PC-9 (cell line): ENCODE measurements around the gene RICTOR. TPM values are rescaled to one million over a fixed set of nuclear protein-coding genes. Genes with fewer than 3 reads are reported as not detected.

Experiments
- BruUV-seq: library from RNA; stranded (reverse); fragments of 400-500 nt; replicated peaks from 2 replicates; lab custom pipeline; 2021; lab: Mats Ljungman, UMichigan
- CTCF ChIA-PET: fragments of 300-600 bp; sonication (Branson Sonifier 250); formaldehyde crosslinking; loops from one replicate; lab custom pipeline; 2022; ENCODE audit warnings: antibody characterized with exemption; lab: Charles Lee
- POLR2A ChIA-PET: fragments of 300-600 bp; sonication (Branson Sonifier 250); formaldehyde crosslinking; loops from one replicate; lab custom pipeline; 2022; ENCODE audit warnings: antibody characterized with exemption; ENCODE audit not compliant: unreplicated experiment; lab: Charles Lee
- DNase-seq, 2 experiments: peaks; one replicate each; pipeline versions ENCODE4 v3.0.0 to v3.0.0-alpha.2; 2015 to 2022; ENCODE audit warnings: mixed read lengths in 1 of 2
- H2AFZ ChIP-seq: fragments of 200-600 bp; sonication (generic); 2 replicates; pipeline ENCODE4 v1.8.1; 2017; ENCODE audit warnings: antibody characterized with exemption
- H3F3A ChIP-seq: fragments of 200-600 bp; sonication (generic); 2 replicates; pipeline ENCODE4 v1.8.1; 2017; ENCODE audit warnings: antibody characterized with exemption, mild to moderate bottlenecking, low read depth; ENCODE audit not compliant: insufficient read depth
- H3K27ac ChIP-seq: fragments of 200-600 bp; sonication (generic); 2 replicates; pipeline ENCODE4 v1.6.1; 2016; ENCODE audit warnings: mixed run types
- H3K27me3 ChIP-seq: fragments of 200-600 bp; sonication (generic); 2 replicates; pipeline ENCODE4 v1.6.1; 2016; ENCODE audit warnings: low read depth, mixed run types; ENCODE audit not compliant: insufficient read depth
- H3K36me3 ChIP-seq: fragments of 200-600 bp; sonication (generic); 2 replicates; pipeline ENCODE4 v1.6.1; 2016; ENCODE audit warnings: low read depth, mixed run types
- H3K4me1 ChIP-seq: fragments of 200-600 bp; sonication (generic); replicated peaks from 2 replicates; pipeline ENCODE4 v1.6.1; 2016; ENCODE audit warnings: mixed run types; ENCODE audit not compliant: insufficient read depth
- H3K4me2 ChIP-seq: fragments of 200-600 bp; sonication (generic); 2 replicates; pipeline ENCODE4 v1.6.1; 2017; ENCODE audit warnings: mixed run types
- H3K4me3 ChIP-seq: fragments of 200-600 bp; sonication (generic); 2 replicates; pipeline ENCODE4 v1.6.1; 2016; ENCODE audit warnings: mixed run types
- H3K79me2 ChIP-seq: fragments of 200-600 bp; sonication (generic); 2 replicates; pipeline ENCODE4 v1.6.1; 2017; ENCODE audit warnings: low read depth, mixed run types
- H3K9me2 ChIP-seq: fragments of 200-600 bp; sonication (generic); 2 replicates; pipeline ENCODE4 v1.8.1; 2017; ENCODE audit warnings: mild to moderate bottlenecking; ENCODE audit not compliant: insufficient read depth
- H3K9me3 ChIP-seq: fragments of 200-600 bp; sonication (generic); 2 replicates; pipeline ENCODE4 v1.8.1; 2016; ENCODE audit warnings: low read depth; ENCODE audit not compliant: insufficient read depth
- H4K20me1 ChIP-seq: fragments of 200-600 bp; sonication (generic); 2 replicates; pipeline ENCODE4 v1.8.1; 2017; ENCODE audit not compliant: insufficient read depth
- EZH2 ChIP-seq: fragments of 200-600 bp; sonication (generic); IDR thresholded peaks from 2 replicates; pipeline ENCODE4 v1.8.0; 2017; ENCODE audit warnings: antibody characterized with exemption, low read depth
- intact Hi-C: fragments of 100-400 bp; cut with micrococcal nuclease; formaldehyde crosslinking; loops from one replicate; pipeline ENCODE4 v1.10.0; 2022; ENCODE audit not compliant: unreplicated experiment
- total RNA-seq: library from RNA; stranded (reverse); gene quantifications from 2 replicates; pipeline ENCODE4 v1.2.3, GENCODE V29; 2021
- TF ChIP-seq, protein P1 (sequence below): fragments of 200-600 bp; sonication (generic); conservative IDR thresholded peaks from 2 replicates; pipeline ENCODE4 v1.6.1; 2017; ENCODE audit warnings: mixed run types, antibody characterized with exemption, mild to moderate bottlenecking, moderate library complexity

RICTOR gene
- total RNA-seq, 1 experiment from 2014 or later = 103 TPM

GRCh38 chr5:39009280-39009679 lies 64.9 kb downstream of the RICTOR start:
- Histone ChIP-seq H3K4me2 (no peak overlapping the region), H3K9me2 (no peaks in the 10 kb centered on the region), H3K27me3 (no peaks in the 10 kb centered on the region), H3K4me3 (no peak overlapping the region), H3K36me3 (peaks cover 50% of the 10 kb centered on the region), H3K4me1 (no peaks in the 10 kb centered on the region), H2AFZ (no peak overlapping the region), H3K9me3 (peaks cover 36% of the 10 kb centered on the region), H3K79me2 (peaks cover 10% of the 10 kb centered on the region; the same call in 1 of the 2 replicates), H3K27ac (no peak overlapping the region), H4K20me1 (no peaks in the 10 kb centered on the region), H3F3A (peaks cover 18% of the 10 kb centered on the region)
- DNase-seq = no peak
- intact Hi-C loops = no loop called here
- CTCF ChIA-PET = no interaction called here
- BruUV-seq = no TSS peak
- POLR2A ChIA-PET = no interaction called here
- TF ChIP-seq, protein P1, sequence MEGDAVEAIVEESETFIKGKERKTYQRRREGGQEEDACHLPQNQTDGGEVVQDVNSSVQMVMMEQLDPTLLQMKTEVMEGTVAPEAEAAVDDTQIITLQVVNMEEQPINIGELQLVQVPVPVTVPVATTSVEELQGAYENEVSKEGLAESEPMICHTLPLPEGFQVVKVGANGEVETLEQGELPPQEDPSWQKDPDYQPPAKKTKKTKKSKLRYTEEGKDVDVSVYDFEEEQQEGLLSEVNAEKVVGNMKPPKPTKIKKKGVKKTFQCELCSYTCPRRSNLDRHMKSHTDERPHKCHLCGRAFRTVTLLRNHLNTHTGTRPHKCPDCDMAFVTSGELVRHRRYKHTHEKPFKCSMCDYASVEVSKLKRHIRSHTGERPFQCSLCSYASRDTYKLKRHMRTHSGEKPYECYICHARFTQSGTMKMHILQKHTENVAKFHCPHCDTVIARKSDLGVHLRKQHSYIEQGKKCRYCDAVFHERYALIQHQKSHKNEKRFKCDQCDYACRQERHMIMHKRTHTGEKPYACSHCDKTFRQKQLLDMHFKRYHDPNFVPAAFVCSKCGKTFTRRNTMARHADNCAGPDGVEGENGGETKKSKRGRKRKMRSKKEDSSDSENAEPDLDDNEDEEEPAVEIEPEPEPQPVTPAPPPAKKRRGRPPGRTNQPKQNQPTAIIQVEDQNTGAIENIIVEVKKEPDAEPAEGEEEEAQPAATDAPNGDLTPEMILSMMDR = no peak
- TF ChIP-seq EZH2 = no peak

DNA sequence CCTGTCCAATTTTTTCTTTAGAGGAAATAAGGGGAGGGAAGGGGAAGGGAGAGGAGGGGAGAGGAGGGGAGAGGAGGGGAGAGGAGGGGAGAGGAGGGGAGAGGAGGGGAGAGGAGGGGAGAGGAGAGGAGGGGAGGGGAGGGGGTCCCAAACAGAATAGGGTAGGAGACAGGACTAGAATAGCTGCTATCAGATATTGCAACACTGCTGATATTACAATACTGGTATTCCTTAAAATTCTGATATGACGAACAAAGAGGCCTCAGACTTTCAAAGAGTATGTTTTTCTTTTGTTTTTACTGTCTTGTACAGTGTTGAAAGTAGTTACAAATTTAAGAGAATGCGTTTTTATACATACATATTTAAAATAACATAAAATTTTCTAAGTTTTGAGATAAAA lies 67.5 kb downstream of the RICTOR start:
- POLR2A ChIA-PET = no interaction called here
- CTCF ChIA-PET = interaction anchor here (0.6 kb wide), 1 partner anchor 496 kb away, joined by 3 read pairs; no protein-coding TSS in a partner anchor
- peaks cover 14% of the 10 kb centered on the region for H3K9me3 ChIP-seq
- H3K4me2 ChIP-seq = no peak overlapping the region
- H3K27ac ChIP-seq = no peak overlapping the region
- H3K79me2 ChIP-seq = peaks cover 5% of the 10 kb centered on the region; the same call in 1 of the 2 replicates
- H3F3A ChIP-seq = peaks cover 29% of the 10 kb centered on the region
- TF ChIP-seq, protein P1 = no peak
- no peak for TF ChIP-seq EZH2
- H3K4me3 ChIP-seq = no peak overlapping the region
- H4K20me1 ChIP-seq = no peaks in the 10 kb centered on the region
- no peaks in the 10 kb centered on the region for H3K4me1 ChIP-seq
- no peak overlapping the region for H2AFZ ChIP-seq
- peaks cover 31% of the 10 kb centered on the region for H3K36me3 ChIP-seq
- no peaks in the 10 kb centered on the region for H3K9me2 ChIP-seq
- no peak for DNase-seq
- intact Hi-C loops = no loop called here
- H3K27me3 ChIP-seq = no peaks in the 10 kb centered on the region
- BruUV-seq = no TSS peak

GRCh38 chr5:39005566-39006232 lies 68.5 kb downstream of the RICTOR start:
- H2AFZ ChIP-seq = no peak overlapping the region
- H4K20me1 ChIP-seq = no peaks in the 10 kb centered on the region
- no peaks in the 10 kb centered on the region for H3K27me3 ChIP-seq
- H3K4me2 ChIP-seq = no peak overlapping the region
- peaks cover 5% of the 10 kb centered on the region; the same call in 1 of the 2 replicates for H3K79me2 ChIP-seq
- H3K36me3 ChIP-seq = peaks cover 30% of the 10 kb centered on the region
- peaks cover 34% of the 10 kb centered on the region for H3F3A ChIP-seq
- no peak for TF ChIP-seq EZH2
- TF ChIP-seq, protein P1 = peak; percentile 42; the same call in 1 of the 2 replicates
- ChIA-PET POLR2A (no interaction called here), CTCF (no interaction called here)
- DNase-seq = no peak
- no peak overlapping the region for H3K4me3 ChIP-seq
- H3K9me2 ChIP-seq = no peaks in the 10 kb centered on the region
- intact Hi-C loops = loop anchor here (1.0 kb wide), 1 partner anchor 278 kb away; no protein-coding TSS in a partner anchor
- H3K27ac ChIP-seq = no peak overlapping the region
- peaks cover 5% of the 10 kb centered on the region for H3K9me3 ChIP-seq
- no peaks in the 10 kb centered on the region for H3K4me1 ChIP-seq
- BruUV-seq = no TSS peak
